Sigmoid colon (tissue), 4 donors: Measurements from ENCODE around the gene CDPF1.

Source experiments
- EP300 ChIP-seq, 4 donors: sonication (generic); formaldehyde crosslinking; IDR thresholded peaks; one replicate each; pipeline ENCODE4 v1.6.1; 2017; ENCODE audit warnings: antibody characterized with exemption in 4 of 4
- POLR2A ChIP-seq, 2 donors: fragments of 450-650 bp; IDR thresholded peaks; one replicate each; pipeline ENCODE4 v1.6.1; 2016; ENCODE audit warnings: antibody characterized with exemption in 2 of 2, mild to moderate bottlenecking in 2 of 2, moderate library complexity in 2 of 2
- TF ChIP-seq, protein P1 (sequence below), 4 experiments: fragments of 450-650 bp in 3 of 4; fragments of 200-600 bp in 1 of 4; IDR thresholded peaks; one replicate each; pipeline ENCODE4 v1.5.1; 2016 to 2019; ENCODE audit warnings: antibody characterized with exemption in 4 of 4, mild to moderate bottlenecking in 3 of 4, moderate library complexity in 2 of 4

DNA sequence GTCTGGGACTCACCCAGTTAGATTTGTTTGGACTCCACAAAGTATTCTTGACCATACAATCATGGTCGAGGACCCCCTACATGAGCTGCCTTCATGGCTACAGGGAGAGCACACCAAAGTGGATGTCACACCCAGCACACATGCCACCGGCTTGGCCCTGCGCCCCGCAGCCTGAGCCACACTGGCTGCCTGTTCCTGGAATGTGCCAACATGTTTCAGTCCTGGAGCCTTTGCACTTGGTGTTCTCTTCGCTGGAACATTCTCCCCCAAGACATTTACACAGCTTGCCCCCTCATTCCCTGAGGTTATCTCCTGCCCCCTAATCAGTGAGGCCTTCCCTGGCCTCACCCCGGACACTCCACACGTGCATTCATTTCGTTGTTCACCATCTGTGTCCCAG lies 53.8 kb downstream of the CDPF1 start:
- TF ChIP-seq, protein P1, sequence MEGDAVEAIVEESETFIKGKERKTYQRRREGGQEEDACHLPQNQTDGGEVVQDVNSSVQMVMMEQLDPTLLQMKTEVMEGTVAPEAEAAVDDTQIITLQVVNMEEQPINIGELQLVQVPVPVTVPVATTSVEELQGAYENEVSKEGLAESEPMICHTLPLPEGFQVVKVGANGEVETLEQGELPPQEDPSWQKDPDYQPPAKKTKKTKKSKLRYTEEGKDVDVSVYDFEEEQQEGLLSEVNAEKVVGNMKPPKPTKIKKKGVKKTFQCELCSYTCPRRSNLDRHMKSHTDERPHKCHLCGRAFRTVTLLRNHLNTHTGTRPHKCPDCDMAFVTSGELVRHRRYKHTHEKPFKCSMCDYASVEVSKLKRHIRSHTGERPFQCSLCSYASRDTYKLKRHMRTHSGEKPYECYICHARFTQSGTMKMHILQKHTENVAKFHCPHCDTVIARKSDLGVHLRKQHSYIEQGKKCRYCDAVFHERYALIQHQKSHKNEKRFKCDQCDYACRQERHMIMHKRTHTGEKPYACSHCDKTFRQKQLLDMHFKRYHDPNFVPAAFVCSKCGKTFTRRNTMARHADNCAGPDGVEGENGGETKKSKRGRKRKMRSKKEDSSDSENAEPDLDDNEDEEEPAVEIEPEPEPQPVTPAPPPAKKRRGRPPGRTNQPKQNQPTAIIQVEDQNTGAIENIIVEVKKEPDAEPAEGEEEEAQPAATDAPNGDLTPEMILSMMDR (IDR thresholded peaks at IDR 0.05), result no peak
- no peak for TF ChIP-seq EP300 (IDR thresholded peaks at IDR 0.05)
- TF ChIP-seq POLR2A (IDR thresholded peaks at IDR 0.05), result no peak
